Renal cortex interstitium (tissue), 15 donors: Measurements from ENCODE around the gene ABCA2. TPM values are rescaled to one million over a fixed set of nuclear protein-coding genes. Genes with fewer than 3 reads are reported as not detected.

Source experiments
- DNase-seq, 11 donors: peaks; one replicate each; pipeline ENCODE4 v3.0.0-alpha.2; 2013; ENCODE audit warnings: low read depth in 9 of 11, low spot score in 4 of 11; ENCODE audit errors: extremely low read depth in 1 of 11
- long read RNA-seq, 16 experiments: transcript quantifications; one replicate each; lab custom pipeline, GENCODE V29; 2026
- polyA plus RNA-seq, 3 donors: library from polyadenylated mRNA; unstranded; fragments of 120-200 nt; gene quantifications; one replicate each; pipeline ENCODE4 v1.2.1, GENCODE V29; 2013; ENCODE audit not compliant: insufficient read length in 3 of 3

ABCA2 gene
- 10 to 100 TPM; 43.4 to 66.6 (median 61.6) TPM for polyA plus RNA-seq
- long read RNA-seq, donor 1 = 0 reads
- long read RNA-seq, donor 2, partial matches to known transcripts = 0 of 1 reads
- long read RNA-seq, donor 2, other reads (novel, unspliced or antisense) = 0 of 1 reads
- long read RNA-seq, donor 3, partial matches to known transcripts = 5 of 8 reads
- long read RNA-seq, donor 3, other reads (novel, unspliced or antisense) = 0 of 8 reads
- long read RNA-seq, donor 4, partial matches to known transcripts = 0 of 4 reads
- long read RNA-seq, donor 4, other reads (novel, unspliced or antisense) = 0 of 4 reads
- long read RNA-seq, donor 5 = 0 reads
- long read RNA-seq, donor 6, partial matches to known transcripts = 20 of 21 reads
- long read RNA-seq, donor 6, other reads (novel, unspliced or antisense) = 0 of 21 reads
- long read RNA-seq, donor 7 = 0 reads
- long read RNA-seq, donor 8 = 0 reads
- long read RNA-seq, donor 9, partial matches to known transcripts = 0 of 3 reads
- long read RNA-seq, donor 9, other reads (novel, unspliced or antisense) = 0 of 3 reads
- long read RNA-seq, donor 10, partial matches to known transcripts = 5 of 6 reads
- long read RNA-seq, donor 10, other reads (novel, unspliced or antisense) = 0 of 6 reads
- long read RNA-seq, donor 11 = 0 reads
- long read RNA-seq, donor 12, partial matches to known transcripts = 0 of 1 reads
- long read RNA-seq, donor 12, other reads (novel, unspliced or antisense) = 0 of 1 reads
- long read RNA-seq, donor 13 = 0 reads
- long read RNA-seq, donor 14 = 0 reads
- long read RNA-seq, donor 15 = 0 reads
- long read RNA-seq, donor 16, full-length matches to known transcripts = 4 of 14 reads
- long read RNA-seq, donor 16, partial matches to known transcripts = 10 of 14 reads
- long read RNA-seq, donor 16, other reads (novel, unspliced or antisense) = 0 of 14 reads

GRCh38 chr9:137027369-137028262, at the start of gene ABCA2:
Gene ABCA2, minus strand, starts transcription at chr9:137028237. Its CDS starts 97 bp downstream, at chr9:137028140.
- no peak for DNase-seq

- no peak for DNase-seq
Observed at GRCh38 chr9:137077010-137077747, 49.1 kb upstream of the ABCA2 start, which contains the start of gene UAP1L1. Gene UAP1L1, plus strand, starts transcription at chr9:137077517. Its CDS starts 16 bp downstream, at chr9:137077533.

GRCh38 chr9:137076636-137077009, 48.6 kb upstream of the ABCA2 start:
- no peak for DNase-seq

GRCh38 chr9:137075275-137075775, 47.3 kb upstream of the ABCA2 start:
- no peak for DNase-seq

- no peak for DNase-seq
Observed at GRCh38 chr9:137074657-137075274, 46.7 kb upstream of the ABCA2 start.

- DNase-seq = no peak
Observed at GRCh38 chr9:137073992-137074399, 46.0 kb upstream of the ABCA2 start.

DNA sequence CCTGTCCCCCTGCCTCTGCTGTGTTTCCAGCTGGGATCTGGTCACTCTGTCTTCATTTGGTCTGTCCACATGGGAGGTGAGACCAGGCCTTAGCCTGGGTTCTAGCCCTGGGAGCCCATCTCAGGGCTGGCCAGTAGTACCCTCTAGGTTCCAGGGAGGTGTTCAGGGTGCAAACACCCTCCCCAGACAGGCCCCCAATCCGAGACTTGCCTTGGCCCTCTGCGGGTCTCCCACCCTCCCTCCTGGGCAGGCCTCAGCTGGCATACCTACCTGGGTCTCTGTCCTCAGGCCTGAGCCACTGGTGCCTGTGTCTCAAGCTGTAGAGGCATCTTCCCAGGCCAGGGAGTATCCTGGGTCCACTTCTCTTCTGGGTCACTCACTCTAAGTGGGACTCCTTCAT, 43.2 kb upstream of the ABCA2 start:
- DNase-seq = no peak

DNA sequence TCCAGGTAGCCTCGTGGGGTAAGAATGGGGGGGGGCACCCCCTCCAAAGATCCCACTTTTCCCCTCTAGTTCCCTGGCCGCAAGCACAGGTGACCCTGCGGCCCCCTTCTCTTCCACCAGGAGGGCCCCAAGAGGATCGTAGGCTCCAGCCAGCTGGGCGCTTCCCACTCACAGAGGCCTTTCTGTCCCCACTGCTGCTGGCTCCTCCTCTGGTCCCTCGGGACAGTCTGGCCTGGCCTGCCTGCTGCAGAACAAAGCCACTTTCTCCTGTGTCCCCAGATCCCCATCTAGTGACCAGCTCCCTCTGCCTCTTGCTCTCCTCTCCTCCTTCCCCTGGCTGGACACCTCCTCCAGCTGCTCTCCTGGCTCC, 42.9 kb upstream of the ABCA2 start:
- DNase-seq = no peak

- peak in 8 of 11 donors; percentile 71 to 86 (median 76) for DNase-seq
Observed at GRCh38 chr9:137070201-137070905, 42.3 kb upstream of the ABCA2 start, which contains the start of gene SAPCD2. Gene SAPCD2, minus strand, starts transcription at chr9:137070557. Its CDS starts 97 bp downstream, at chr9:137070460.

- no peak for DNase-seq
Observed at GRCh38 chr9:137069508-137070091, 41.6 kb upstream of the ABCA2 start.

DNA sequence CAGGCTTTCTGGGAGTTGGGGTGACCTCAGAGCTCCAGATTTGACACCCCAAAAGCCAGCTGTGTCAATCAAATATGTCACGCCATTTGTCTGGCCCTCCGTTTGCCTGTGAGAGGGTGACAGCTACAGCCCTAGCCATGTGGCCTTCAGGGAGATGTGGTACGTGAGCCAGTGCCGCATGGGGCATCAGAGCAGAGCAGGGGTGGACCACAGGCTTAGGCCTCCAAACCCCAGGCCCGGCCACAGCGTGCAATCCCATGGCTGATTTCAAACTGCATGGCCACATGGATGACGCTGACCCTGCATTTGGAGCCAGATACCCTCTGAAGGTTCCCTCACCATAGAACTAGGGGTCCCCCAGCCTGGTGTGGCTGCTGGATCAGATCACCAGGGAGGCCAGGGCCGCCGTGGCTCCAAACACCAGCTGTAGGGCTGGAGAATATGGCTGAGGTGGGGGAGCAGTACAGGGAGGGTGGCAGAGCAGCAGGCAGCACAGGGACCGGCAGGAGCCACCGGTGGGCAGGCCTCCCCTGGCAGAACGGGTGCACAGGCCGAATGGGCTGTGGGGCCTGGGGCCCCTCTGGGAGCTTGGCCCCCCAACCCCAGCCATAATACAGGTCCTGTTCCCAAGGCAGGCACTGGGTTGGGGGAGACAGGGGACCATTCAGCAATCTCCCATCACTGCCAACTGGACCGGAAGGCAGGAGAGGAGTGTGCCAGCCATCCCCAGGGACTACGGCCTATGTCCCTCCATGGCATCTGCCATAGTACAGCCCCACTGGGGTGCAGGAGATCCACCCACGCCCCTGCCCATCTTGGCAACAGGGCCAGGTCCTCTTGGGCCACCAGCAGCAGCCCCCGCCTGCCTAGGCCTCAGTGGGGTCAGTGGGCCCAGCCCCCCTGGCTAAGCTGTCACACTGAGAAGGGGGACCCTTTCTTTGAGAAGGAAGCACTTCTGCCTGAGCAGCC, 40.8 kb upstream of the ABCA2 start:
- DNase-seq = no peak

DNA sequence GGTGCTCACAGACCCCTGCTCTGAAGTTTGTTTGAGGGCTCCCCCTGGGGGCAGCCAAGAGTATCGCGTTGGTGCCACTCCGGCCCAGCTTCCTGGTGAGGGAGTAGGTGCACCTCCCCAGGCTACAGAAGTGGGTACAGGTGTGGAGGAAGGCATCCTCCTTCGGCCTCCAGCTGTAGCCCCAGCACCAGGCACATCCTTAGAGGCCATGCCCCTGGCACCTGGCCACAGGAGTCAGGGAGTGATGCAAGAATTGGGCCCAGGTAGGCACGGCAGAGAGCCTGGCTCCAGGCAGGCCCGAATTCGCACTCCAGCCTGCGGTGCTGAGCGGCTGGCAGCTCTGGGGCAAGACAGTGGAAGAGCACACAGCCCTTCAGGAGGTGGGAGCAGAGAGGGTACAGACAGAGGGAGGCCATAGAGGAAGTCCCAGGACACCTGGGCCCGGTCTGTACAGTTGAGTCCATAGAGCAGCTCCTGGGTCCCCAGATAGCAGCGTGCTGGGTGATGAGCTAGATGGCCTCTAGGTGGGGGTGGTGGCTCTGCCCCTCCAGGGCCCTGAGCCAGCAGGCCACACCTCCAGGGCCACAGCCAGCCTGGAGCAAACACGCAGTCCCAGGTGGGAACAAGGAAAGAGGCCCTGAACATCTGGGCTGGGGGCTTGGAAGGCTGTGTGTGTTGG, 40.0 kb upstream of the ABCA2 start:
- DNase-seq = no peak

DNA sequence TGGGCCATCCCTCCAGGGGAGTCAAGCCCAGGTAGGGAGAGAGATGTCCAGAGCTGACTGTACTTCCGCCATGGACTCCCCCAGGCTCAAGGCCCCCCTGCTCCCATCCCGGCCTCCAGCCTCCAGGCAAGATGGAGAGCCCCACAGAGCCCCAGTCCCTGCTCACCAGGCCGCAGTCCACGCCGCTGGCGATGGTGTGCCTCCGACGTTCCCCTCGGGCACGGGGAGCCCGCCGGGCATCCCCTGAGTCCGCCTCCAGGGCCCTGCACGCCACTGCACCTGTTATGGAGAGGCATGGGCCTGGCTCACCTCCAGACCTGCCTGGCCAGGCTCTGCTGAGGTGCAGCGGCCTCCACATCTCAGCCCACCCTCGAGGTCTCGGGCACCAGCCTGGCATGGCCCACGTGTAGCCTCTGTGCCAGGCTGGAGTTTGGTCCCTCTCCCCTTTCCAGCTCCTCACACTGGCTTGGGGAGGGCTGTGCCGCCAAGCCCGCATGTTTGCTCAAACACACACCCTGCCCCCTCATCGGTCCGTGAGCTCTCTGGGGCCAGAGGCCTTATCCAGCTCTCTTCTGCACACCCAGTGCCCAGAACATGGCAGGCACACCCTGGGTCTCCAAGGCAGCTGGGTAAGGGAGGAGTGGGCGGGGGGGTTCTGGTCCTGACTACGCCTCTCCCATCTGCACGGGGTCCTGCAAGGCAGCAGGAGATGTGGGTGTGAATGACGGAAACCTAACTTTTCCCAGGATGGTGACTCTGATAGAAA, 38.2 kb upstream of the ABCA2 start:
- no peak for DNase-seq

DNA sequence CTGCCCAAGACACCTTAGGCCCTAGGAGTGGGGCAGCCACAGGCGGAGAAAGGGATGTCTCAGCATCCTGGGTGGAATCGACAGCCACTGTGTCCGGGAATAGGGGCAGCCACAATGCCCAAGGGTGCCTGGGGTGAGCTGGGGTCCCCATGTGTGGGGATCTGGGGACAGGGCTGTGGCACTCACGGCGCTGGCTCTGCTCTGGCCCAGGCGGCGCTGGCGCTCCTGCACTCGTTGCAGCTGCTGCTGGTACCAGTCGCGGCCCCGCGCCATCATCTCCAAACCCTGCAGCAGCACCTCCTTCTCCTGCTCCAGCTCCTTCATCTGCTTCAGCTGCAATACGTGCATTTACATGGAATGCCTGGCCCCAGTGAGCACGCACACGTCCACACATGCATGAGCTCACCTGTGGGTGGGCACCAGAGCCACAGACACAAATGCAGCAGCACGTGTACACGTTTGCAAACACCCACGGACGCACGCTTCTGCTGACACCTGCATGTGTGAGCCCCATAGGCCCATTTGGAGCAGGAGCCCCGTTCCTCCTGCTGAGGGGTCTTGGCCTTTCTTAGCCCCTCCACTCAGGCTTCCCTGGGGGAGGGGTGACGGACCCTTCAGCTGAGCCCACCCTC, 37.4 kb upstream of the ABCA2 start:
- no peak for DNase-seq
